ENCODE results near the gene ZNF70. TPM values are rescaled to one million over a fixed set of nuclear protein-coding genes. Genes with fewer than 3 reads are reported as not detected.

Gene ZNF70
- total RNA-seq, 1 experiment from 2014 or later, result 2.9 TPM

DNA sequence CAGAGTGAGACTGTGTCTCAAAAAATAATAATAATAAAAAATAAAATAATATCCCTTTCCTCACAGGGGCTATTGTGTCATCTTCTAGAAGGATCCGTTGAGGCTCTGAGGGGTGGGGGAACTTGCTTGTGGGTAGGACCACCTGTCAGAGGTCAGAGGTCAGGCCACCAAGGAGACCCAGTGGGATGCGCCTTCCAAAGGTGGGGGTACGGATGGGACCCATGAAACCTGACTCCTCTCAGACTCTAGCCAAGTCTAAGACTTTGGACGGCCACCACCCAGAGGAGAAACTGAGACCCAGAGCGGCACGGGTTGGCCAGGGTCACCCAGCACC, 21.4 kb upstream of the ZNF70 start:
- H2AFZ ChIP-seq, result peak overlapping the region; percentile 74; the same call in 1 of the 2 replicates
- peaks cover 3% of the 10 kb centered on the region; the same call in 1 of the 2 replicates for H3K4me1 ChIP-seq (replicated peaks; ENCODE audit: insufficient read depth)
- DNase-seq, result no peak
- H3K9me2 ChIP-seq (ENCODE audit: insufficient read depth), result no peaks in the 10 kb centered on the region
- H3K27ac ChIP-seq, result no peak overlapping the region
- no peaks in the 10 kb centered on the region for H3K27me3 ChIP-seq (ENCODE audit: insufficient read depth, low read depth)
- no peak for TF ChIP-seq EZH2 (IDR thresholded peaks at IDR 0.05; ENCODE audit: low read depth)
- TF ChIP-seq, protein P1, sequence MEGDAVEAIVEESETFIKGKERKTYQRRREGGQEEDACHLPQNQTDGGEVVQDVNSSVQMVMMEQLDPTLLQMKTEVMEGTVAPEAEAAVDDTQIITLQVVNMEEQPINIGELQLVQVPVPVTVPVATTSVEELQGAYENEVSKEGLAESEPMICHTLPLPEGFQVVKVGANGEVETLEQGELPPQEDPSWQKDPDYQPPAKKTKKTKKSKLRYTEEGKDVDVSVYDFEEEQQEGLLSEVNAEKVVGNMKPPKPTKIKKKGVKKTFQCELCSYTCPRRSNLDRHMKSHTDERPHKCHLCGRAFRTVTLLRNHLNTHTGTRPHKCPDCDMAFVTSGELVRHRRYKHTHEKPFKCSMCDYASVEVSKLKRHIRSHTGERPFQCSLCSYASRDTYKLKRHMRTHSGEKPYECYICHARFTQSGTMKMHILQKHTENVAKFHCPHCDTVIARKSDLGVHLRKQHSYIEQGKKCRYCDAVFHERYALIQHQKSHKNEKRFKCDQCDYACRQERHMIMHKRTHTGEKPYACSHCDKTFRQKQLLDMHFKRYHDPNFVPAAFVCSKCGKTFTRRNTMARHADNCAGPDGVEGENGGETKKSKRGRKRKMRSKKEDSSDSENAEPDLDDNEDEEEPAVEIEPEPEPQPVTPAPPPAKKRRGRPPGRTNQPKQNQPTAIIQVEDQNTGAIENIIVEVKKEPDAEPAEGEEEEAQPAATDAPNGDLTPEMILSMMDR (conservative IDR thresholded peaks at IDR 0.05), result no peak
- no TSS peak for BruUV-seq (replicated peaks)
- H3K9me3 ChIP-seq (ENCODE audit: insufficient read depth, low read depth), result no peaks in the 10 kb centered on the region
- H3K4me2 ChIP-seq, result peak overlapping the region; percentile 90
- peaks cover under 1% of the 10 kb centered on the region; the same call in 1 of the 2 replicates for H3K79me2 ChIP-seq (ENCODE audit: low read depth)
- peaks cover 31% of the 10 kb centered on the region; the same call in 1 of the 2 replicates for H3F3A ChIP-seq (ENCODE audit: insufficient read depth, low read depth)
- POLR2A ChIA-PET (ENCODE audit: unreplicated experiment), result no interaction called here
- no peaks in the 10 kb centered on the region for H3K36me3 ChIP-seq (ENCODE audit: low read depth)
- intact Hi-C loops (cut with micrococcal nuclease; ENCODE audit: unreplicated experiment), result no loop called here
- H3K4me3 ChIP-seq, result peak overlapping the region; percentile 51; the same call in 1 of the 2 replicates
- CTCF ChIA-PET, result interaction anchor here (1.0 kb wide), 1 partner anchor 85 kb away, joined by 9 read pairs; the partner anchor contains the start of gene SLC2A11
- no peaks in the 10 kb centered on the region for H4K20me1 ChIP-seq (ENCODE audit: insufficient read depth)

DNA sequence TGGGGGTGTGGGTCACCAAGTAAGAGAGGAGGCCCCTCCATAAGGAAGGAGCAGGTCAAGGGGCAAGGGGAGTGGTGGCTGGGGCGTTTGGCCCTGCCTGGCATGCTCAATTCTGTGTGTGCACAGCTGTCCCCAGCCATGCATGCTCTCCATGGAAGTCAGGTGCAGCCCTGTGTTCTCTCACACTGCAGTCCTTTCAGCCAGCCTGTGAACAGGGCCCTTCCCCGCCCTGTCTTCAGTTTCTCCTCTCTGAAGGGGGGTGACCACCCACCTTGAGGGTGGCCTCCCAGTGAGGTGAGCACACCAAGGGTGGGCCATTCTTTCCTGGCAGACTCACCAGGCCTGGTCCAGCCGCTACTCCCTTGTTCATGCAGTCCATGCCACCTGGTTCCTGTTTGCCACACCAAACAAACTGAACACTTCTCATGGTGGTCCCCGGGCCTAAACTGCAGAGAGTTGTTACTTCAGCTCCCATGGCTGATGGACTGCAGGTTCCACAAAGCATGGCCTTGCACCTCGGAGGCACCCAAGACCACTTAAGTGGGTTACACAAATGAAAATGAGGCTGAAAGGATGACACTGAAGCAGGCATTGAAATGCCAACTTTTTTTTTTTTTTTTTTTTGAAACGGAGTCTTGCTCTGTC, 18.5 kb upstream of the ZNF70 start:
- TF ChIP-seq EZH2 (IDR thresholded peaks at IDR 0.05; ENCODE audit: low read depth), result no peak
- TF ChIP-seq, protein P1 (conservative IDR thresholded peaks at IDR 0.05), result no peak
- BruUV-seq (replicated peaks), result no TSS peak
- Histone ChIP-seq H3F3A (ENCODE audit: insufficient read depth, low read depth) (peaks cover 28% of the 10 kb centered on the region; the same call in 1 of the 2 replicates), H4K20me1 (ENCODE audit: insufficient read depth) (peaks cover 20% of the 10 kb centered on the region), H3K4me3 (no peak overlapping the region), H3K27ac (no peak overlapping the region), H3K9me2 (ENCODE audit: insufficient read depth) (no peaks in the 10 kb centered on the region), H3K4me1 (replicated peaks; ENCODE audit: insufficient read depth) (peaks cover 22% of the 10 kb centered on the region), H3K36me3 (ENCODE audit: low read depth) (peaks cover 4% of the 10 kb centered on the region; the same call in 1 of the 2 replicates), H3K4me2 (no peak overlapping the region), H3K27me3 (ENCODE audit: insufficient read depth, low read depth) (no peaks in the 10 kb centered on the region), H3K9me3 (ENCODE audit: insufficient read depth, low read depth) (no peaks in the 10 kb centered on the region), H2AFZ (no peak overlapping the region), H3K79me2 (ENCODE audit: low read depth) (peaks cover 10% of the 10 kb centered on the region)
- CTCF ChIA-PET, result interaction anchor here (0.7 kb wide), 1 partner anchor 54 kb away, joined by 6 read pairs; no protein-coding TSS in a partner anchor
- DNase-seq, result no peak
- POLR2A ChIA-PET (ENCODE audit: unreplicated experiment), result no interaction called here
- intact Hi-C loops (cut with micrococcal nuclease; ENCODE audit: unreplicated experiment), result loop anchor here (5.0 kb wide), 1 partner anchor 88 kb away; the partner anchor contains the start of gene SLC2A11

DNA sequence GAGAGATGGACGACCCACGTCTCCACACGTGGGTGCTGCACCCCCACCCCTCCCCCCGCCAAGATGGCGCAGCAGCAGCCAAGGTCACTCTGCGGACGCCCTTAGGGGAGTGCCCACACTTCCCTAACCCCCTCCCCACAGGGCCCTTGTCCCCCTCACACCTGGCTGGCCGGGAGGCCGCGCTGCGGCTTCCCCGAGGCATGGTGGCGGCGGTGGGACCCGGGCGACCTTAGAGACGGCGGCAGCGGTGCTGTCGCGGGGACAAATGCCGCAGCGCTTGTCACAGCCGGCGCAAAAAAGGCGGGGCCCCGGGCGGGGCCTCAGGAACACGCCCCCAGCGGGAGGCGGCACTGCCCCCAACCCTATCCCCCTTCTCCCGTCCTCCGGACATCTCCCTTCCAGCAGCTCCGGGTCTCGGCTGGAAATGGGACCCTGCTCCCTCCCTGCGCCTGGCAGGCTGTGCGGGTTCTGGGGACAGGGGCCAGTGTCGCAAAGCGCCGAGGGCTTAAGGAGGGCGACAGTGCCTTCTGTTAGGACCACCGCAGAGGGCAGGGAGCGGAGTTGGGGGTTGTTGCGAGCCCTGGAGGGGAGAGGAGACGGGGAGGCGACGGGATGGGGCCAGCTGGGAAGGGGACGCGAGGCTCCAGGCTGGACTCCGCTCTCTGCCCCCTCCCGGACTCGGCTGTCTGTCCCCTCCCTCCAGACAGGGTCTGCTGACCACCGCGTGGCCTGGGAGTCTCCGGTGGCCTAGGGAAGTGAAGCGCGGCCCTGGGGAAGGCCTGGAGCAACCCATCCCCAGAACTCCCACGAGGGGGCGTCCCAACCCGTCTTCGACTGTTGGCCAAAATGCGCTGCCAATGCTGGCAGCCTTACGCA, 17.0 kb upstream of the ZNF70 start, which contains the start of gene CHCHD10:
Gene CHCHD10 (minus strand): TSS at position 300 of the 876 bp plus-strand sequence. CDS start 98 bp downstream, at position 202.
- DNase-seq, result peak; percentile 62 to 73
- Histone ChIP-seq H3K79me2 (ENCODE audit: low read depth) (peaks cover 10% of the 10 kb centered on the region), H3K9me2 (ENCODE audit: insufficient read depth) (no peaks in the 10 kb centered on the region), H3K27me3 (ENCODE audit: insufficient read depth, low read depth) (no peaks in the 10 kb centered on the region), H3F3A (ENCODE audit: insufficient read depth, low read depth) (peaks cover 27% of the 10 kb centered on the region; the same call in 1 of the 2 replicates), H3K36me3 (ENCODE audit: low read depth) (peaks cover 4% of the 10 kb centered on the region; the same call in 1 of the 2 replicates), H3K4me3 (peak within 1 kb of the TSS; percentile 96), H3K4me1 (replicated peaks; ENCODE audit: insufficient read depth) (peaks cover 22% of the 10 kb centered on the region), H2AFZ (peak within 1 kb of the TSS; percentile 99), H3K9me3 (ENCODE audit: insufficient read depth, low read depth) (no peaks in the 10 kb centered on the region), H4K20me1 (ENCODE audit: insufficient read depth) (peaks cover 28% of the 10 kb centered on the region), H3K27ac (no peak within 1 kb of the TSS), H3K4me2 (peak within 1 kb of the TSS; percentile 98)
- no TSS peak for BruUV-seq (replicated peaks)
- intact Hi-C loops (cut with micrococcal nuclease; ENCODE audit: unreplicated experiment), result loop anchor here (5.0 kb wide), 1 partner anchor 89 kb away; the partner anchor contains the start of gene SLC2A11
- CTCF ChIA-PET, result interaction anchor here (1.0 kb wide), 1 partner anchor 82 kb away, joined by 4 read pairs; no protein-coding TSS in a partner anchor
- POLR2A ChIA-PET (ENCODE audit: unreplicated experiment), result no interaction called here
- no peak for TF ChIP-seq EZH2 (IDR thresholded peaks at IDR 0.05; ENCODE audit: low read depth)
- TF ChIP-seq, protein P1 (conservative IDR thresholded peaks at IDR 0.05), result peak; percentile 81

Data from PC-9 (cell line).